HEK293 (cell line): Measurements from ENCODE around the gene RGS14.

ENCODE experiments used
- GLIS2 ChIP-seq: fragments of 450-650 bp; formaldehyde crosslinking; IDR thresholded peaks from 2 replicates; pipeline ENCODE4 v1.5.1; 2016; ENCODE audit warnings: missing biosample characterization, missing genetic modification characterization
- KLF9 ChIP-seq: fragments of 450-650 bp; formaldehyde crosslinking; IDR thresholded peaks from 2 replicates; pipeline ENCODE4 v1.5.1; 2016; ENCODE audit warnings: missing biosample characterization, missing genetic modification characterization, low read depth
- PRDM2 ChIP-seq: fragments of 450-650 bp; formaldehyde crosslinking; IDR thresholded peaks from 2 replicates; pipeline ENCODE4 v1.5.1; 2016; ENCODE audit warnings: missing biosample characterization, missing genetic modification characterization, borderline replicate concordance
- REST ChIP-seq: fragments of 450-650 bp; formaldehyde crosslinking; IDR thresholded peaks from 2 replicates; pipeline ENCODE4 v1.5.1; 2016; ENCODE audit warnings: missing biosample characterization, missing genetic modification characterization
- ZBTB1 ChIP-seq: fragments of 450-650 bp; formaldehyde crosslinking; IDR thresholded peaks from 2 replicates; pipeline ENCODE4 v1.5.1; 2016; ENCODE audit warnings: missing biosample characterization, missing genetic modification characterization
- ZNF112 ChIP-seq: fragments of 450-650 bp; formaldehyde crosslinking; IDR thresholded peaks from 2 replicates; pipeline ENCODE4 v1.5.0; 2017; ENCODE audit warnings: missing biosample characterization, missing genetic modification characterization
- ZNF221 ChIP-seq: fragments of 450-650 bp; formaldehyde crosslinking; IDR thresholded peaks from 2 replicates; pipeline ENCODE4 v1.5.1; 2017; ENCODE audit warnings: missing biosample characterization, missing genetic modification characterization, borderline replicate concordance
- ZNF324 ChIP-seq: fragments of 450-650 bp; formaldehyde crosslinking; IDR thresholded peaks from 2 replicates; pipeline ENCODE4 v1.5.1; 2016; ENCODE audit warnings: missing biosample characterization, missing genetic modification characterization
- ZNF626 ChIP-seq: fragments of 450-650 bp; sonication (Bioruptor Pico); formaldehyde crosslinking; IDR thresholded peaks from 2 replicates; pipeline ENCODE4 v1.5.1; 2018; ENCODE audit warnings: missing biosample characterization, missing genetic modification characterization, inconsistent platforms
- ZNF658 ChIP-seq: fragments of 450-650 bp; formaldehyde crosslinking; IDR thresholded peaks from 2 replicates; pipeline ENCODE4; 2016; ENCODE audit warnings: missing biosample characterization, missing genetic modification characterization
- TF ChIP-seq, protein P1 (sequence below): fragments of 450-650 bp; formaldehyde crosslinking; IDR thresholded peaks from 2 replicates; pipeline ENCODE4 v1.5.1; 2016; ENCODE audit warnings: missing biosample characterization, missing genetic modification characterization
- TF ChIP-seq, protein P2 (sequence below): fragments of 450-650 bp; formaldehyde crosslinking; IDR thresholded peaks from 2 replicates; pipeline ENCODE4 v1.5.1; 2016; ENCODE audit warnings: missing biosample characterization, missing genetic modification characterization

Gene RGS14

GRCh38 chr5:177362610-177363507 is 5.1 kb downstream of the RGS14 start (continued):
- TF ChIP-seq, protein P1, sequence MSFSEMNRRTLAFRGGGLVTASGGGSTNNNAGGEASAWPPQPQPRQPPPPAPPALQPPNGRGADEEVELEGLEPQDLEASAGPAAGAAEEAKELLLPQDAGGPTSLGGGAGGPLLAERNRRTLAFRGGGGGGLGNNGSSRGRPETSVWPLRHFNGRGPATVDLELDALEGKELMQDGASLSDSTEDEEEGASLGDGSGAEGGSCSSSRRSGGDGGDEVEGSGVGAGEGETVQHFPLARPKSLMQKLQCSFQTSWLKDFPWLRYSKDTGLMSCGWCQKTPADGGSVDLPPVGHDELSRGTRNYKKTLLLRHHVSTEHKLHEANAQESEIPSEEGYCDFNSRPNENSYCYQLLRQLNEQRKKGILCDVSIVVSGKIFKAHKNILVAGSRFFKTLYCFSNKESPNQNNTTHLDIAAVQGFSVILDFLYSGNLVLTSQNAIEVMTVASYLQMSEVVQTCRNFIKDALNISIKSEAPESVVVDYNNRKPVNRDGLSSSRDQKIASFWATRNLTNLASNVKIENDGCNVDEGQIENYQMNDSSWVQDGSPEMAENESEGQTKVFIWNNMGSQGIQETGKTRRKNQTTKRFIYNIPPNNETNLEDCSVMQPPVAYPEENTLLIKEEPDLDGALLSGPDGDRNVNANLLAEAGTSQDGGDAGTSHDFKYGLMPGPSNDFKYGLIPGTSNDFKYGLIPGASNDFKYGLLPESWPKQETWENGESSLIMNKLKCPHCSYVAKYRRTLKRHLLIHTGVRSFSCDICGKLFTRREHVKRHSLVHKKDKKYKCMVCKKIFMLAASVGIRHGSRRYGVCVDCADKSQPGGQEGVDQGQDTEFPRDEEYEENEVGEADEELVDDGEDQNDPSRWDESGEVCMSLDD: no peak
- TF ChIP-seq REST (tag by site-specific recombination): no peak
- TF ChIP-seq GLIS2: peak; percentile 97
- TF ChIP-seq ZNF626 (tag by site-specific recombination): no peak
- no peak for TF ChIP-seq PRDM2 (tag by site-specific recombination)
- peak; percentile 87 for TF ChIP-seq KLF9 (tag by site-specific recombination)
- no peak for TF ChIP-seq ZNF112 (tag by site-specific recombination)
- no peak for TF ChIP-seq ZNF324 (tag by site-specific recombination)
- TF ChIP-seq ZNF221 (tag by site-specific recombination): no peak
- no peak for TF ChIP-seq ZBTB1 (tag by site-specific recombination)
- no peak for TF ChIP-seq ZNF658 (tag by site-specific recombination)
- TF ChIP-seq, protein P2, sequence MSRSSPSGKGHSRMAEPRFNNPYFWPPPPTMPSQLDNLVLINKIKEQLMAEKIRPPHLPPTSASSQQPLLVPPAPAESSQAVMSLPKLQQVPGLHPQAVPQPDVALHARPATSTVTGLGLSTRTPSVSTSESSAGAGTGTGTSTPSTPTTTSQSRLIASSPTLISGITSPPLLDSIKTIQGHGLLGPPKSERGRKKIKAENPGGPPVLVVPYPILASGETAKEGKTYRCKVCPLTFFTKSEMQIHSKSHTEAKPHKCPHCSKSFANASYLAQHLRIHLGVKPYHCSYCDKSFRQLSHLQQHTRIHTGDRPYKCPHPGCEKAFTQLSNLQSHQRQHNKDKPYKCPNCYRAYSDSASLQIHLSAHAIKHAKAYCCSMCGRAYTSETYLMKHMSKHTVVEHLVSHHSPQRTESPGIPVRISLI: no peak
